Loucy (cell line): ENCODE measurements around the gene CUX1.

ENCODE experiments used
- EZH2phosphoT487 ChIP-seq: fragments of 200-600 bp; IDR thresholded peaks from 2 replicates; pipeline ENCODE4 v1.6.1; 2018; ENCODE audit warnings: antibody characterized with exemption, mild to moderate bottlenecking, moderate library complexity, borderline replicate concordance
- TF ChIP-seq, protein P1 (sequence below): fragments of 200-600 bp; sonication (generic); conservative IDR thresholded peaks from 2 replicates; pipeline ENCODE4 v1.5.1; 2014; ENCODE audit warnings: mild to moderate bottlenecking, antibody characterized with exemption, low read length

- TF ChIP-seq EZH2phosphoT487, result no peak
- TF ChIP-seq, protein P1, sequence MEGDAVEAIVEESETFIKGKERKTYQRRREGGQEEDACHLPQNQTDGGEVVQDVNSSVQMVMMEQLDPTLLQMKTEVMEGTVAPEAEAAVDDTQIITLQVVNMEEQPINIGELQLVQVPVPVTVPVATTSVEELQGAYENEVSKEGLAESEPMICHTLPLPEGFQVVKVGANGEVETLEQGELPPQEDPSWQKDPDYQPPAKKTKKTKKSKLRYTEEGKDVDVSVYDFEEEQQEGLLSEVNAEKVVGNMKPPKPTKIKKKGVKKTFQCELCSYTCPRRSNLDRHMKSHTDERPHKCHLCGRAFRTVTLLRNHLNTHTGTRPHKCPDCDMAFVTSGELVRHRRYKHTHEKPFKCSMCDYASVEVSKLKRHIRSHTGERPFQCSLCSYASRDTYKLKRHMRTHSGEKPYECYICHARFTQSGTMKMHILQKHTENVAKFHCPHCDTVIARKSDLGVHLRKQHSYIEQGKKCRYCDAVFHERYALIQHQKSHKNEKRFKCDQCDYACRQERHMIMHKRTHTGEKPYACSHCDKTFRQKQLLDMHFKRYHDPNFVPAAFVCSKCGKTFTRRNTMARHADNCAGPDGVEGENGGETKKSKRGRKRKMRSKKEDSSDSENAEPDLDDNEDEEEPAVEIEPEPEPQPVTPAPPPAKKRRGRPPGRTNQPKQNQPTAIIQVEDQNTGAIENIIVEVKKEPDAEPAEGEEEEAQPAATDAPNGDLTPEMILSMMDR, result no peak
Measured at GRCh38 chr7:102111061-102112041, 293.9 kb downstream of the CUX1 start.
